ENCODE measurements around the gene ANKMY1. TPM values are rescaled to one million over a fixed set of nuclear protein-coding genes. Genes with fewer than 3 reads are reported as not detected.

ANKMY1 gene
- total and polyA plus RNA-seq, 2 of the 13 experiments (the other 11 are each of a cell fraction or from before 2014, with no cell fraction given): 11.7 to 18.8 TPM

DNA sequence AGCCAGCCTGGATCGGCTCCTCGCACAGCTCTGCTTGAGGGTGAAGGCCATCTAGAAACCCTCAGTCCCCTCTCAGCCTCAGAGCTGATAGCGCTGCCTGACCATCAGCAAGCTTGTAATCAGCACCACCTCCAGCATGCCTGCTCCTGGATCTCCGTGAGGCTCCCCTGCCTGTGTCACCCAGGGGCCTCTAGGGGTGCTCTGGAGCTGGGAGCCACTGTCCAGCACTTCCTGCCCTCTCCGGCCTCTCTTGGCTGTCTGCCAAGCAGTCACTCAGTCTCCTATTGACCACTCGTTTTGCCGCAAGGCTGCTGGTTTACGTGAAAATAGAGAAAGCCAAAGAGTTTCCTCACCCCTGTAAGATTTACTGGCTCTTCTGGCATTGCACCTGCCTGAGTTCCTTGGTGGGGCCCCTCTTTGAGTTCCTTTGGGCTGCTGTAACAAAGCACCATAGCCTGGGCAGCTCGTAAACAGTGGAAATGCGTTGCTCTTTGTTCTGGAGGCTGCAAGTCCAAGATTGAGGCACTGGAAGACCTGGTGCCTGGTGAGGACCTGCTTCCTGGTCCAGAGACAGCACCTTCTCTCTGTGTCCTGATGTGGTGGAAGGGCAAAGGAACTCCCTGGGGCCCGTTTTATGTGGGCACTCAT lies 46.6 kb upstream of the ANKMY1 start (continued):
- TF ChIP-seq ZNF296 (CRISPR knock-in tag; conservative IDR thresholded peaks at IDR 0.05) (no peak; the same call in 1 of the 2 replicates), RAD51 (IDR thresholded peaks at IDR 0.05; ENCODE audit: borderline replicate concordance) (no peak), MED8 (CRISPR knock-in tag; IDR thresholded peaks at IDR 0.05; ENCODE audit: insufficient replicate concordance) (peak; percentile 36), ZSCAN12 (CRISPR knock-in tag; IDR thresholded peaks at IDR 0.05) (no peak), ZNF782 (CRISPR knock-in tag; IDR thresholded peaks at IDR 0.05; ENCODE audit: borderline replicate concordance) (no peak; the same call in 1 of the 2 replicates), DR1 (CRISPR knock-in tag; IDR thresholded peaks at IDR 0.05) (no peak), PITX1 (CRISPR knock-in tag; IDR thresholded peaks at IDR 0.05) (no peak; the same call in 1 of the 2 replicates), KDM5B (CRISPR knock-in tag; IDR thresholded peaks at IDR 0.05; ENCODE audit: borderline replicate concordance) (no peak; the same call in 1 of the 2 replicates), RARA (CRISPR knock-in tag; IDR thresholded peaks at IDR 0.05) (peak; percentile 57), ZNF160 (CRISPR knock-in tag; IDR thresholded peaks at IDR 0.05) (no peak), NPAS2 (CRISPR knock-in tag; IDR thresholded peaks at IDR 0.05; ENCODE audit: borderline replicate concordance) (no peak), ZNF891 (CRISPR knock-in tag; IDR thresholded peaks at IDR 0.05) (peak; percentile 73; the same call in 1 of the 2 replicates)
- TF ChIP-seq, protein P1, sequence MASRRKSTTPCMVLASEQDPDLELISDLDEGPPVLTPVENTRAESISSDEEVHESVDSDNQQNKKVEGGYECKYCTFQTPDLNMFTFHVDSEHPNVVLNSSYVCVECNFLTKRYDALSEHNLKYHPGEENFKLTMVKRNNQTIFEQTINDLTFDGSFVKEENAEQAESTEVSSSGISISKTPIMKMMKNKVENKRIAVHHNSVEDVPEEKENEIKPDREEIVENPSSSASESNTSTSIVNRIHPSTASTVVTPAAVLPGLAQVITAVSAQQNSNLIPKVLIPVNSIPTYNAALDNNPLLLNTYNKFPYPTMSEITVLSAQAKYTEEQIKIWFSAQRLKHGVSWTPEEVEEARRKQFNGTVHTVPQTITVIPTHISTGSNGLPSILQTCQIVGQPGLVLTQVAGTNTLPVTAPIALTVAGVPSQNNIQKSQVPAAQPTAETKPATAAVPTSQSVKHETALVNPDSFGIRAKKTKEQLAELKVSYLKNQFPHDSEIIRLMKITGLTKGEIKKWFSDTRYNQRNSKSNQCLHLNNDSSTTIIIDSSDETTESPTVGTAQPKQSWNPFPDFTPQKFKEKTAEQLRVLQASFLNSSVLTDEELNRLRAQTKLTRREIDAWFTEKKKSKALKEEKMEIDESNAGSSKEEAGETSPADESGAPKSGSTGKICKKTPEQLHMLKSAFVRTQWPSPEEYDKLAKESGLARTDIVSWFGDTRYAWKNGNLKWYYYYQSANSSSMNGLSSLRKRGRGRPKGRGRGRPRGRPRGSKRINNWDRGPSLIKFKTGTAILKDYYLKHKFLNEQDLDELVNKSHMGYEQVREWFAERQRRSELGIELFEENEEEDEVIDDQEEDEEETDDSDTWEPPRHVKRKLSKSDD (CRISPR knock-in tag; IDR thresholded peaks at IDR 0.05; ENCODE audit: low read depth): no peak
- TF ChIP-seq, protein P2, sequence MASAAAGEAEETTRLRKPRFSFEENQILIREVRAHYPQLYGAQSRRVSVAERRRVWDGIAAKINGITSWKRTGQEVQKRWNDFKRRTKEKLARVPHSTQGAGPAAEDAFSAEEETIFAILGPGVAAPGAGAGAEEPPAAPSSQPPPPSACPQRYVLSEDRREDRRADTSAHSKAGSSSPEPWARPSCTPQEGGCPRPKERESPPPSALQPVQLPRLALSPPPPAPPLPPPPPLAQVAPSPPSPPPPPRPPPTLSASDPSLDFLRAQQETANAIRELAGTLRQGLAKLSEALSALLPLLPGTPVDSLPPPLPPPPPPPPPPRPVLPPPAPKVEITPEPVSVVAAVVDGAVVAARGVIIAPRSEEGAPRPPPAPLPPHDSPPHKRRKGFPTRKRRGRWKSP (CRISPR knock-in tag; IDR thresholded peaks at IDR 0.05): 0 out of 2 replicates have a peak, but pooled peaks have one; percentile 65
- TF ChIP-seq, protein P3, sequence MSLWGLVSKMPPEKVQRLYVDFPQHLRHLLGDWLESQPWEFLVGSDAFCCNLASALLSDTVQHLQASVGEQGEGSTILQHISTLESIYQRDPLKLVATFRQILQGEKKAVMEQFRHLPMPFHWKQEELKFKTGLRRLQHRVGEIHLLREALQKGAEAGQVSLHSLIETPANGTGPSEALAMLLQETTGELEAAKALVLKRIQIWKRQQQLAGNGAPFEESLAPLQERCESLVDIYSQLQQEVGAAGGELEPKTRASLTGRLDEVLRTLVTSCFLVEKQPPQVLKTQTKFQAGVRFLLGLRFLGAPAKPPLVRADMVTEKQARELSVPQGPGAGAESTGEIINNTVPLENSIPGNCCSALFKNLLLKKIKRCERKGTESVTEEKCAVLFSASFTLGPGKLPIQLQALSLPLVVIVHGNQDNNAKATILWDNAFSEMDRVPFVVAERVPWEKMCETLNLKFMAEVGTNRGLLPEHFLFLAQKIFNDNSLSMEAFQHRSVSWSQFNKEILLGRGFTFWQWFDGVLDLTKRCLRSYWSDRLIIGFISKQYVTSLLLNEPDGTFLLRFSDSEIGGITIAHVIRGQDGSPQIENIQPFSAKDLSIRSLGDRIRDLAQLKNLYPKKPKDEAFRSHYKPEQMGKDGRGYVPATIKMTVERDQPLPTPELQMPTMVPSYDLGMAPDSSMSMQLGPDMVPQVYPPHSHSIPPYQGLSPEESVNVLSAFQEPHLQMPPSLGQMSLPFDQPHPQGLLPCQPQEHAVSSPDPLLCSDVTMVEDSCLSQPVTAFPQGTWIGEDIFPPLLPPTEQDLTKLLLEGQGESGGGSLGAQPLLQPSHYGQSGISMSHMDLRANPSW (CRISPR knock-in tag; IDR thresholded peaks at IDR 0.05; ENCODE audit: borderline replicate concordance): 0 out of 2 replicates have a peak, but pooled peaks have one; percentile 15
- TF ChIP-seq, protein P4, sequence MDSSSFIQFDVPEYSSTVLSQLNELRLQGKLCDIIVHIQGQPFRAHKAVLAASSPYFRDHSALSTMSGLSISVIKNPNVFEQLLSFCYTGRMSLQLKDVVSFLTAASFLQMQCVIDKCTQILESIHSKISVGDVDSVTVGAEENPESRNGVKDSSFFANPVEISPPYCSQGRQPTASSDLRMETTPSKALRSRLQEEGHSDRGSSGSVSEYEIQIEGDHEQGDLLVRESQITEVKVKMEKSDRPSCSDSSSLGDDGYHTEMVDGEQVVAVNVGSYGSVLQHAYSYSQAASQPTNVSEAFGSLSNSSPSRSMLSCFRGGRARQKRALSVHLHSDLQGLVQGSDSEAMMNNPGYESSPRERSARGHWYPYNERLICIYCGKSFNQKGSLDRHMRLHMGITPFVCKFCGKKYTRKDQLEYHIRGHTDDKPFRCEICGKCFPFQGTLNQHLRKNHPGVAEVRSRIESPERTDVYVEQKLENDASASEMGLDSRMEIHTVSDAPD (CRISPR knock-in tag; IDR thresholded peaks at IDR 0.05): 0 out of 2 replicates have a peak, but pooled peaks have one; percentile 41
- TF ChIP-seq, protein P5, sequence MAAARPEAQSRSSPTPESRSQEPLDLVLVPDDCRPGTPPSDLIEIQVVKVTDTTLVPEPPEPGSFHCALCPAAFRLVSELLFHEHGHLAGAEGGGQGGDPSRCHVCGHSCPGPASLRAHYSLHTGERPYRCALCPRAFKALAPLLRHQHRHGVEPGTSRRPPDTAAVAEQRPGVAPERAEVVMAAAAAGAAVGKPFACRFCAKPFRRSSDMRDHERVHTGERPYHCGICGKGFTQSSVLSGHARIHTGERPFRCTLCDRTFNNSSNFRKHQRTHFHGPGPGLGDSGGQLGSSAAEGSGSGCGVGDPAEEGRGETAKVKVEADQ (CRISPR knock-in tag; IDR thresholded peaks at IDR 0.05; ENCODE audit: borderline replicate concordance): no peak
- TF ChIP-seq, protein P6, sequence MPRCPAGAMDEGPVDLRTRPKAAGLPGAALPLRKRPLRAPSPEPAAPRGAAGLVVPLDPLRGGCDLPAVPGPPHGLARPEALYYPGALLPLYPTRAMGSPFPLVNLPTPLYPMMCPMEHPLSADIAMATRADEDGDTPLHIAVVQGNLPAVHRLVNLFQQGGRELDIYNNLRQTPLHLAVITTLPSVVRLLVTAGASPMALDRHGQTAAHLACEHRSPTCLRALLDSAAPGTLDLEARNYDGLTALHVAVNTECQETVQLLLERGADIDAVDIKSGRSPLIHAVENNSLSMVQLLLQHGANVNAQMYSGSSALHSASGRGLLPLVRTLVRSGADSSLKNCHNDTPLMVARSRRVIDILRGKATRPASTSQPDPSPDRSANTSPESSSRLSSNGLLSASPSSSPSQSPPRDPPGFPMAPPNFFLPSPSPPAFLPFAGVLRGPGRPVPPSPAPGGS (CRISPR knock-in tag; IDR thresholded peaks at IDR 0.05): peak; percentile 23; the same call in 1 of the 2 replicates

Data from HepG2 (cell line).